HL-60 (cell line): ENCODE data around the gene EHBP1.

Experiments
- CTCF ChIP-seq: IDR thresholded peaks from one replicate; pipeline ENCODE4 v1.5.1; 2011; ENCODE audit warnings: low read length, control low read depth, inconsistent platforms; ENCODE audit not compliant: insufficient read depth
- GABPA ChIP-seq: IDR thresholded peaks from 2 replicates; pipeline ENCODE4 v1.6.1; 2012; ENCODE audit warnings: low read depth
- POLR2AphosphoS5 ChIP-seq: IDR thresholded peaks from 2 replicates; pipeline ENCODE4 v1.6.1; 2012; ENCODE audit warnings: low read depth
- REST ChIP-seq: IDR thresholded peaks from 2 replicates; pipeline ENCODE4 v1.6.1; 2012; ENCODE audit warnings: low read depth; ENCODE audit not compliant: insufficient replicate concordance

- TF ChIP-seq CTCF = no peak
- TF ChIP-seq POLR2AphosphoS5 = no peak
- TF ChIP-seq GABPA = no peak
- TF ChIP-seq REST = no peak
Observed at GRCh38 chr2:62923881-62924280, 218.4 kb downstream of the EHBP1 start.
